IMR-90 (cell line): ENCODE results near the gene CADM1. TPM values are rescaled to one million over a fixed set of nuclear protein-coding genes. Genes with fewer than 3 reads are reported as not detected.

Experiments
- ATAC-seq: fragments of 200-7000 bp; cut with Tn5 transposase; 2 replicates; pipeline ENCODE4 v1.9.1; 2020; ENCODE audit warnings: low read depth, mild to moderate bottlenecking, moderate library complexity
- BruUV-seq: library from RNA; stranded (reverse); fragments of 400-500 nt; replicated peaks from 2 replicates; lab custom pipeline; 2021; lab: Mats Ljungman, UMichigan
- CTCF ChIA-PET: fragments of 300-600 bp; formaldehyde crosslinking; extraction: SDS; loops from one replicate; lab custom pipeline; 2021; ENCODE audit warnings: antibody characterized with exemption; lab: Yijun Ruan, JAX
- POLR2A ChIA-PET: fragments of 300-600 bp; sonication (Branson Sonifier 250); formaldehyde crosslinking; loops from one replicate; lab custom pipeline; 2022; ENCODE audit warnings: antibody characterized with exemption; ENCODE audit not compliant: unreplicated experiment; lab: Charles Lee
- DNase-seq: peaks from one replicate; pipeline ENCODE4 v3.0.0; 2013
- H2AFZ ChIP-seq: replicated peaks from 2 replicates; pipeline ENCODE3; 2013; ENCODE audit warnings: low read length, mild to moderate bottlenecking; ENCODE audit not compliant: poor library complexity
- H2AK5ac ChIP-seq: 2 replicates; pipeline ENCODE4 v1.6.1; 2013; ENCODE audit warnings: low read depth, low read length, inconsistent platforms
- H2AK9ac ChIP-seq: replicated peaks from 2 replicates; pipeline ENCODE3; 2013; ENCODE audit warnings: mild to moderate bottlenecking, low read depth, low read length, moderate library complexity; ENCODE audit not compliant: poor library complexity
- H2BK120ac ChIP-seq: 2 replicates; pipeline ENCODE4 v1.6.1; 2013; ENCODE audit warnings: low read depth, low read length, inconsistent platforms
- H2BK15ac ChIP-seq: 3 replicates; pipeline ENCODE4 v1.6.1; 2013; ENCODE audit warnings: low read depth, low read length, inconsistent platforms
- H2BK20ac ChIP-seq: 2 replicates; pipeline ENCODE4 v1.6.1; 2013; ENCODE audit warnings: low read depth, mild to moderate bottlenecking, inconsistent platforms, low read length, moderate library complexity
- H2BK5ac ChIP-seq: 2 replicates; pipeline ENCODE4 v1.6.1; 2013; ENCODE audit warnings: mild to moderate bottlenecking, low read depth, low read length, inconsistent platforms; ENCODE audit not compliant: poor library complexity, severe bottlenecking
- H3K14ac ChIP-seq: replicated peaks from 2 replicates; pipeline ENCODE4 v1.6.1; 2013; ENCODE audit warnings: low read depth, low read length, inconsistent platforms
- H3K18ac ChIP-seq: 2 replicates; pipeline ENCODE4 v1.6.1; 2013; ENCODE audit warnings: low read depth, low read length, control low read depth
- H3K23ac ChIP-seq: 2 replicates; pipeline ENCODE4 v1.6.1; 2013; ENCODE audit warnings: low read depth, low read length, inconsistent platforms
- H3K27ac ChIP-seq: 2 replicates; pipeline ENCODE4 v1.5.1; 2013; ENCODE audit warnings: mild to moderate bottlenecking, control low read depth, low read length; ENCODE audit not compliant: insufficient read depth
- H3K27me3 ChIP-seq: 2 replicates; pipeline ENCODE4 v1.6.1; 2013; ENCODE audit warnings: low read length; ENCODE audit not compliant: control insufficient read depth, insufficient read depth
- H3K36me3 ChIP-seq: 2 replicates; pipeline ENCODE4 v1.6.1; 2013; ENCODE audit warnings: low read length, mixed read lengths; ENCODE audit not compliant: control insufficient read depth, insufficient read depth
- H3K4ac ChIP-seq: 2 replicates; pipeline ENCODE4 v1.6.1; 2013; ENCODE audit warnings: low read depth, low read length, inconsistent platforms
- H3K4me1 ChIP-seq: 2 replicates; pipeline ENCODE4 v1.6.1; 2013; ENCODE audit warnings: low read length, mixed read lengths; ENCODE audit not compliant: control insufficient read depth, insufficient read depth
- H3K4me2 ChIP-seq: 2 replicates; pipeline ENCODE4 v1.6.1; 2013; ENCODE audit warnings: low read depth, mild to moderate bottlenecking, control low read depth, low read length, moderate library complexity
- H3K4me3 ChIP-seq: 2 replicates; pipeline ENCODE4 v1.5.1; 2013; ENCODE audit warnings: low read depth, mild to moderate bottlenecking, control low read depth, low read length, moderate library complexity; ENCODE audit not compliant: insufficient read depth
- H3K56ac ChIP-seq: 2 replicates; pipeline ENCODE4 v1.6.1; 2013; ENCODE audit warnings: low read length, inconsistent platforms; ENCODE audit not compliant: insufficient read depth; ENCODE audit errors: extremely low read depth
- H3K79me1 ChIP-seq, 2 experiments: 2 replicates each; pipeline ENCODE4 v1.6.1; 2013; ENCODE audit warnings: low read length in 2 of 2, inconsistent platforms in 1 of 2, low read depth in 1 of 2
- H3K9ac ChIP-seq: 2 replicates; pipeline ENCODE4 v1.6.1; 2013; ENCODE audit warnings: low read depth, low read length, control low read depth
- H3K9me1 ChIP-seq: 2 replicates; pipeline ENCODE4 v1.6.1; 2013; ENCODE audit warnings: low read length, inconsistent platforms; ENCODE audit not compliant: insufficient read depth
- H3K9me3 ChIP-seq: 2 replicates; pipeline ENCODE4 v1.6.1; 2013; ENCODE audit warnings: low read length; ENCODE audit not compliant: control insufficient read depth, insufficient read depth
- H4K20me1 ChIP-seq: 2 replicates; pipeline ENCODE4 v1.6.1; 2013; ENCODE audit warnings: low read length, inconsistent platforms; ENCODE audit not compliant: insufficient read depth
- H4K5ac ChIP-seq: 2 replicates; pipeline ENCODE4 v1.6.1; 2013; ENCODE audit warnings: mild to moderate bottlenecking, low read depth, low read length, control low read depth
- H4K8ac ChIP-seq, 2 experiments: 2 replicates each; pipeline ENCODE4 v1.6.1; 2013; ENCODE audit warnings: low read depth in 2 of 2, low read length in 2 of 2, control low read depth in 1 of 2, inconsistent platforms in 1 of 2
- H4K91ac ChIP-seq: 2 replicates; pipeline ENCODE4 v1.6.1; 2013; ENCODE audit warnings: low read depth, low read length, inconsistent platforms; ENCODE audit not compliant: insufficient read depth
- BHLHE40 ChIP-seq: fragments of 150-350 bp; IDR thresholded peaks from 2 replicates; pipeline ENCODE4 v1.6.1; 2016; ENCODE audit warnings: mild to moderate bottlenecking, low read depth, low read length
- CEBPB ChIP-seq: IDR thresholded peaks from 2 replicates; pipeline ENCODE4 v1.6.1; 2012; ENCODE audit warnings: low read depth, low read length, improper control_type of control experiment
- CHD1 ChIP-seq: IDR thresholded peaks from 2 replicates; pipeline ENCODE4 v1.6.1; 2012; ENCODE audit warnings: low read depth, low read length, improper control_type of control experiment
- CTCF ChIP-seq: conservative IDR thresholded peaks from 2 replicates; pipeline ENCODE4 v1.5.1; 2012; ENCODE audit warnings: mild to moderate bottlenecking, low read depth, low read length, improper control_type of control experiment
- MAFK ChIP-seq: IDR thresholded peaks from 2 replicates; pipeline ENCODE4 v1.6.1; 2012; ENCODE audit warnings: low read depth, low read length, improper control_type of control experiment
- MAZ ChIP-seq: IDR thresholded peaks from 2 replicates; pipeline ENCODE4 v1.6.1; 2012; ENCODE audit warnings: low read depth, mild to moderate bottlenecking, low read length, improper control_type of control experiment, moderate library complexity, borderline replicate concordance
- NFE2L2 ChIP-seq: fragments of 150-350 bp; IDR thresholded peaks from 2 replicates; pipeline ENCODE4 v1.6.1; 2016; ENCODE audit warnings: low read depth, mild to moderate bottlenecking, low read length
- POLR2A ChIP-seq: IDR thresholded peaks from 2 replicates; pipeline ENCODE4 v1.6.1; 2012; ENCODE audit warnings: mild to moderate bottlenecking, low read depth, low read length
- RCOR1 ChIP-seq: IDR thresholded peaks from 2 replicates; pipeline ENCODE4 v1.6.1; 2012; ENCODE audit warnings: mild to moderate bottlenecking, low read length, improper control_type of control experiment; ENCODE audit not compliant: insufficient replicate concordance
- RFX5 ChIP-seq: IDR thresholded peaks from 2 replicates; pipeline ENCODE4 v1.8.0; 2012; ENCODE audit warnings: low read depth, mild to moderate bottlenecking, low read length, moderate library complexity
- USF2 ChIP-seq: fragments of 150-350 bp; IDR thresholded peaks from 2 replicates; pipeline ENCODE4 v1.6.1; 2017; ENCODE audit warnings: mild to moderate bottlenecking, antibody characterized with exemption, low read length, low read depth
- WGBS, 2 experiments: methylation state at CpG; one replicate each; pipeline versions ENCODE4 v1.1.5 to v1.1.7; 2013; ENCODE audit warnings: missing lambda C conversion rate in 2 of 2; ENCODE audit not compliant: insufficient read length in 1 of 2; ENCODE audit errors: extremely low coverage in 2 of 2; 5-methylcytosine and 5-hydroxymethylcytosine counted together
- dilution Hi-C: fragments of 300-500 bp; cut with HindIII; formaldehyde crosslinking; loops from one replicate; pipeline ENCODE4 v1.14.3; 2018; ENCODE audit warnings: low sequenced_read_pairs; ENCODE audit not compliant: unreplicated experiment
- in situ Hi-C: fragments of 300-500 bp; cut with MboI; formaldehyde crosslinking; loops from 3 replicates; pipeline ENCODE4 v1.14.3; 2019; ENCODE audit warnings: low sequenced_read_pairs, inconsistent platforms, mixed read lengths
- intact Hi-C: fragments of 100-400 bp; cut with micrococcal nuclease; formaldehyde crosslinking; loops from 2 replicates; pipeline ENCODE4 v1.10.0; 2022
- polyA plus RNA-seq, 3 experiments: library from polyadenylated mRNA; depleted of rRNA; stranded (reverse); fragments of >200 nt; gene quantifications; 2 replicates each; pipeline ENCODE4 v1.2.3, GENCODE V29; 2012; ENCODE audit warnings: low replicate concordance in 1 of 3
- total RNA-seq: library from RNA; depleted of rRNA; stranded (reverse); fragments of >200 nt; gene quantifications from 2 replicates; pipeline ENCODE4 v1.2.3, GENCODE V29; 2012

The CADM1 gene
- total and polyA plus RNA-seq, 2 of the 4 experiments (the other 2 are of a cell fraction) = 28.8 to 77.1 TPM

DNA sequence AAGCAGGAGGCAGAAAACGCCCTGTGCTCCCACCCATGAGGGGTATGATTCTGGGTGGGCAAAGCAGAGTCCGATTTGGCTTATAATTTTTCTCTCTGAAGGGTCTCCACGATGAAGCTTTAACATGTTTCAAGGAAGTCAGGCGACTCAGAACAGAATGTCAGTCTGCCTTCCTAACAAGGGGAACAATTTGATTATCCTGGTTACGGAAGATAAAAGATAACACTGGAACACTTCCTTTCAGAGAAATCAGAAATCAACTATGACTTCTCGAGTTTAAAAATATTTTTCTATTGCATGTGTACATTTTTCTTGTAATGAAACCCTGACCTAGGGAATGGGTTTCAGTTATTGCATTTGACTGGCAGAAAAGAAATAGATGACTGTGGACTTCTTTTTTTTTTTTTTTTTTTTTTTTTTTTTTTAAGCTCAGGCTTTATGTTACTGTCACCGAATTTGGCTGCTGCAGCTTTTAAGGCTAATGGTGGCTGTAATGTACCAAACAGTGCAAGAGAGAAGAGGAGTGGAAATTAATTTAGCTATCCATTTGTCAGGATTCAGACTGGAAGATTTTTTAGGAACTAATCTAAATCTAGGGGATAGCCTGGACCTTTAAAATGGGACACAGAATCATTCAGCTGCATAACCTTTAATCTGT, 297.7 kb downstream of the CADM1 start:
- Histone ChIP-seq H3K9ac (no peak overlapping the region), H3K4me2 (no peak overlapping the region), H4K5ac (no peak overlapping the region), H3K18ac (no peak overlapping the region), H3K27me3 (no peaks in the 10 kb centered on the region), H4K91ac (no peak overlapping the region), H2AFZ (no peak overlapping the region), H2AK9ac (no peak overlapping the region), H3K9me1 (no peaks in the 10 kb centered on the region), H3K36me3 (no peaks in the 10 kb centered on the region; the same call in 1 of the 2 replicates), H3K56ac (no peak overlapping the region), H2BK120ac (no peak overlapping the region), H4K20me1 (no peaks in the 10 kb centered on the region), H3K4me3 (no peak overlapping the region), H3K14ac (no peak overlapping the region), H3K4ac (no peak overlapping the region), H2BK5ac (no peak overlapping the region), H3K4me1 (no peaks in the 10 kb centered on the region), H2BK20ac (no peak overlapping the region), H3K23ac (no peak overlapping the region), H3K27ac (no peak overlapping the region), H4K8ac (no peak overlapping the region), H2AK5ac (no peak overlapping the region), H3K79me1 (no peaks in the 10 kb centered on the region), H3K9me3 (no peaks in the 10 kb centered on the region), H2BK15ac (no peak overlapping the region)
- ChIA-PET POLR2A (no interaction called here), CTCF (interaction anchor here (0.5 kb wide), 1 partner anchor 39 kb away, joined by 6 read pairs; no protein-coding TSS in a partner anchor)
- TF ChIP-seq CEBPB (no peak), CTCF (no peak), MAFK (no peak), RFX5 (no peak), CHD1 (no peak), POLR2A (no peak), BHLHE40 (no peak), RCOR1 (no peak), USF2 (no peak), NFE2L2 (no peak), MAZ (no peak)
- BruUV-seq = no TSS peak
- WGBS, 2 experiments = 80% methylated on average over 1 of the region's 7 CpGs; no CpG with 5 or more reads in 1 of the 2 experiments
- DNase-seq (no peak), ATAC-seq (no peak)
- dilution Hi-C loops = no loop called here
- intact Hi-C loops = loop anchor here (10.0 kb wide), 1 partner anchor 408 kb away; no protein-coding TSS in a partner anchor
- in situ Hi-C loops = no loop called here
